Activated CD8-positive, alpha-beta memory T cell treated with anti-CD3 and anti-CD28 coated beads, Interleukin-2, amount 50 U/mL, for 24 hours (primary cell): ENCODE results near the gene ZNF555.

Source experiments
- DNase-seq: peaks from one replicate; pipeline ENCODE4 v3.0.0-alpha.2; 2020; ENCODE audit errors: extremely low read depth

Gene ZNF555

GRCh38 chr19:2824129-2824528 is 17.1 kb upstream of the ZNF555 start:
- no peak for DNase-seq

GRCh38 chr19:2827022-2827421 is 14.3 kb upstream of the ZNF555 start:
- DNase-seq = no peak

GRCh38 chr19:2827840-2828489 is 13.3 kb upstream of the ZNF555 start:
- no peak for DNase-seq

GRCh38 chr19:2834294-2834871 is 6.9 kb upstream of the ZNF555 start:
- DNase-seq = no peak

DNA sequence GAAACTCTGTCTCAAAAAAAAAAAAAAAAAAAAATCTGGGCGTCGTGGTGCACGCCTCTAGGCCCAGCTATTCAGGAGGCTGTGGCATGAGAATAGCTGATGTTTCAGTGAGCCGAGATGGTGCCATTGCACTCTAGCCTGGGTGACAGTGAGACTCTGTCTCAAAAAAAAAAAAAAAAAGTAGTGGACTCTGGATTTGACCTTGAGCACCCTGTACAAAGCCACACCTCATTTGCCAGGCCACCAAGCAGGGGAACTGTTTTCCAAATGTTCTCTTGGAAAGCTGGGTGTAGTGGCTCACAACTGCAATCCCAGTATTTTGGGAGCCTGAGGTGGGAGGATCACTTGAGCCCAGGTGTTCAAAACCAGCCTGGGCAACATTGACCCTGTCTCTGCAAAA is 3.8 kb upstream of the ZNF555 start:
- no peak for DNase-seq

DNA sequence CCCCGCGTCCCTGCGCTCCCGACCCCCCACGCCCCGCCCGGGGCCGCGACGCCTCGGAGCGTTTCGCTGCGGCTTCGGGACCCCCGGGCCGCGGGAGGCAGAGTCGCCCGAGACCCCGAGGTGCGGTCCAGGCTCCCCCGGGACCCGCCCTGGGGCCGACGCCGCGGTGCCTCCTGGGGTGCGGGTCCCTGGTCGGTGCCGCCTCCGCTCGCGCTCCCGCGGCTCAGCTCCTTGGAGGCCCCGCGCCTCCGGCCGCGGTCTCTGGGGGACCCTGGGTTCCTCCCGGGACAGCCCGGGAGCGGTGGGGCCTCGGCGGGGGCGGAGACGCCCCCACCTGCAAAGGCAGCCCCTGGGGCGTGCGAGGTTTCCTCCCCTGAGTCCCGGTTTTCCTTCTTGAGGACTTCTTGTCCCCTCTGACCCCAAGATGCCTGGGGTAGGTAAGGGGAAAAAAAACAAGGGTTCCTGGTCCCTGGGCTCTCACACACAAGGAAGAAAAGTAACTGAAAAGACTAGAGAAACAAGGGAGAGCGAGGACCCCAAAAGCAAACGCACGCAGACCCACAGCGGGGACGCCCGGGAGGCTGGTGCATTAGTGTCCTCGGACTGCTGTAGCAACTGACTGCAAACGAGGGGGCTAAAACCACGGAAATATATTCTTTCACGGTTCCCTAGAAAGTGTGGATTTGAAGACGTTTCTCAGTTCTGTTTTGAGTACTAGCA is 740 bp downstream of the ZNF555 start:
- no peak for DNase-seq

GRCh38 chr19:2845107-2845506 is 3.8 kb downstream of the ZNF555 start:
- no peak for DNase-seq

GRCh38 chr19:2846180-2846894 is 5.1 kb downstream of the ZNF555 start:
- DNase-seq = no peak

- DNase-seq = no peak
Observed at GRCh38 chr19:2847507-2847906, 6.2 kb downstream of the ZNF555 start.

DNA sequence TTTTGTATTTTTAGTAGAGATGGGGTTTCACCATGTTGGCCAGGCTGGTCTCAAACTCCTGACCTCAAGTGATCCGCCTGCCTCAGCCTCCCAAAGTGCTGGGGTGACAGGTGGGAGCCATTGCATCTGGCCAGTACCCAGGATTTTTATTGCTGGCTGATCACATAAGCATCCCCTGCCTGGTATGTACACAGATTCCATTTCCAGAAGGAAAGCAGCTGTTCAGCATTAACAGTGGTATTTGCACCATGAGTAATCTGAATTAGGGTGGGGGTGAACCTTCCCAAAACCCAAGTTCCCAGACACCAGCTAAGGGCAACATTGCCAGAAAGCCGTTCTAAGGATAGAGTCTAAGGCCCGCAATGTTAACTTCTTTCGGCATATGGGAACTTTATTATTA is 7.3 kb downstream of the ZNF555 start:
- no peak for DNase-seq

DNA sequence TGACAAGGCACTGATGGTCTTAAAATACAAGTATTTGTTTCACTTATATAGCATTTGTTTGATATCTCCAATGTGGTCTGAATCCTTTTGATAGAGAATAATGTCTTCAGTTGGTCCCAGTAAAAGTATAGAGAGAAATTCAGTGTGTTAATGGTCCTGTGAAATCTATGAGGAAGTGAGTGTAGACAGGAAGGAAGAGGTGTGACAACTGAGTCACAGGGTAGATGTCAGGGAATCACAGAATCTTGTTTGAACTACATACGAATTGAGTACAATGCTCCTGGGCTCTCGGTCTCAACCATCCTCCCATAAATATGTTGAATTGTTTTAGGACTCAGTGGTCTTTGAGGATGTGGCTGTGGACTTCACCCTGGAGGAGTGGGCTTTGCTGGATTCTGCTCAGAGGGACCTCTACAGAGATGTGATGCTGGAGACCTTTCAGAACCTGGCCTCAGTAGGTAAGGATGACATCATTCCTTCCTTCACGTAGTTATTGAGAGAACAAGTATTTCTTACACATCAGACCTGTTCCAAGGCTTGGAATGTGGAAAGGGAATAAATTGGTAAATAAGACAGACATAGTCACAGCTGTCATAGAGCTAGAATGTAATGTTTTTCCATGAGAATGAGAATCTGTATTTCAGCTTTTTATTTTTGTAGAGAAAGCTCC is 9.1 kb downstream of the ZNF555 start:
- no peak for DNase-seq

- no peak for DNase-seq
Observed at GRCh38 chr19:2852598-2852997, 11.3 kb downstream of the ZNF555 start.

DNA sequence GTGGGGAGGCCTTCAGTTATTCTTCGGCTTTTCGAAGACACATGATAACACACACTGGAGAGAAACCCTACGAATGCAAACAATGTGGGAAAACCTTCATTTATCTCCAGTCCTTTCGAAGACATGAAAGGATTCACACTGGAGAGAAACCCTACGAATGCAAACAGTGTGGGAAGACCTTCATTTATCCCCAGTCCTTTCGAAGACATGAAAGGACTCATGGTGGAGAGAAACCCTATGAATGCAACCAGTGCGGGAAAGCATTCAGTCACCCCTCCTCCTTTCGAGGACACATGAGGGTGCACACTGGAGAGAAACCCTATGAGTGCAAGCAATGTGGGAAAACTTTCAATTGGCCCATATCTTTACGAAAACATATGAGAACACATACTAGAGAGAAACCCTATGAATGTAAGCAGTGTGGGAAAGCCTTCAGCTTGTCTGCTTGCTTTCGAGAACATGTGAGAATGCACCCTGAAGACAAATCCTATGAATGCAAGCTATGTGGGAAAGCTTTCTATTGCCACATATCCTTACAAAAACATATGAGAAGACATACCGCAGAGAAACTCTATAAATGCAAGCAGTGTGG is 11.8 kb downstream of the ZNF555 start:
- no peak for DNase-seq

GRCh38 chr19:2854849-2855248 is 13.6 kb downstream of the ZNF555 start:
- DNase-seq = no peak

GRCh38 chr19:2856457-2857050 is 15.3 kb downstream of the ZNF555 start:
- DNase-seq = no peak

DNA sequence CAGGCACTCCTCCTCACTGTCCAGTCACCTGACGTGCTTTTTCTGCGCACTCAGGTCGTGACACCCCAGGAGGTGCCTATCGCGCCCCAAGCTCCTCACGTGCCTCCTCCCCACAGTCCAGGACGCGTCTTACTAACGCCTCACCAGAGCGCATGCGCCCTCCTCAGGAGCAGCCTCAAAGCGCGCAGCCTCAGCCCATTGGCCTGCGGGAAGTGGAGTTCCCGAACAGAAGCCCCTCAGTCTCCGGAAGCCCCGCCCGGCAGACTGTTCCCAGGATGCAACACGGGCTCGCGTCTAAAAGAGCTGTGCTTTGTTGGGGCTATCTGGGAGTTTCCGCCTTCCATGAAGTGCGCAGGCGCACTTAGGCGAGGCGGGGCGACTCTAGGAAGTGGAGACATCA is 17.6 kb downstream of the ZNF555 start:
- no peak for DNase-seq

DNA sequence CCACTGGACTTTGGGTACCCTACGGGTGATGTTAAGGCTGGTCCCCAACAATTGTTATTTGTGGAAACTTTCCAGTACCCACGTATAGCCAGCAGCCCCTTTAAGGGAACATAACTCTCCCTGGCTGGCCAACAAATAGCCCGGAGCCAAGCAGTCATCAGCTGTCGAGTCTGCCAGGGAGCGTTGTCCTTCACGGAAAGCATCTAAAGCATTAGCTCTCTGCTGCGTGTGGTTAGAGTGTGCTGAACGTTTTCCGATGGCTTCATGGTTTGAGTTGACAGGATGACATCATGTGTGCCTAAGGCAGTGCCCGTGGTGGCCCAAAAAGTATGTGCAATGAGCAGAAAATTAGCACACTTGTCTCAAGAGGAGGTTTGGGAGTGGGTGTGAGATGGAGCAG is 22.5 kb downstream of the ZNF555 start:
- no peak for DNase-seq

DNA sequence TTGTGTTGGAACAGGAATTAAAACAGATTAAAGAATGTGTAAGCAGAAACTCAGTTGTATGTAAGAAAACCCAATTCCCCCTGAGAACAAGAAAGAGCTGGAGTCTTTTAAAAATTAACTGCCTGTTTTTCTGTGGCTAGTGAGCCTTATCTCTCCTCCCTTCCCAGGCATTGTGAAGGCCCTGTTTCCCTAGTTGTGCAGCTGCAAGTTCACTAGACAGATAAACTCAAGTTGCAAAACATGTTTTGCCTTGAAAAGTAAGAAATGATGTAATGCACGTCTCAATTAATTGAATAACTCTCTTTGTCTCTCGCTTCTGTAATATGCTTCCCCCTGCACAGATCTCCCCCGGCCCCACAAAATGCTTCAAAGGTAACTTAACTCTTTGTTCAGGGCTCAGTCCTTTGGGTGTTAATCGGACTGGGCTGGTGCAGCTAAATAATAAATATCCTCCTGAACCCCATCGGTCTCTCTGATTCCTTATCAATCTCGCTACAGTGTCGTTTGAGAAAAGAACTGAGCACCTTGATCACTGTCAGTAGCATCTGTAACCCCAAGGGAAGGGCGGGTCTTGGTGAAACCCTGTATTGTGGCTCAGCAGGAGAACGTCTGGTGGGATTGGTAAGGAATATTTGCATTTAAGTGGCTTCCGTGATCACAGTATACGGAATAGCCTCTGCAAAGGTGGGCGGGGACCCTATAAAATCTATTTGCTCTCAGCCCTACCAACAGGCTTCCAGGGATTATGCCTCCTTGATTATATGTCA is 24.2 kb downstream of the ZNF555 start:
- DNase-seq = no peak

DNA sequence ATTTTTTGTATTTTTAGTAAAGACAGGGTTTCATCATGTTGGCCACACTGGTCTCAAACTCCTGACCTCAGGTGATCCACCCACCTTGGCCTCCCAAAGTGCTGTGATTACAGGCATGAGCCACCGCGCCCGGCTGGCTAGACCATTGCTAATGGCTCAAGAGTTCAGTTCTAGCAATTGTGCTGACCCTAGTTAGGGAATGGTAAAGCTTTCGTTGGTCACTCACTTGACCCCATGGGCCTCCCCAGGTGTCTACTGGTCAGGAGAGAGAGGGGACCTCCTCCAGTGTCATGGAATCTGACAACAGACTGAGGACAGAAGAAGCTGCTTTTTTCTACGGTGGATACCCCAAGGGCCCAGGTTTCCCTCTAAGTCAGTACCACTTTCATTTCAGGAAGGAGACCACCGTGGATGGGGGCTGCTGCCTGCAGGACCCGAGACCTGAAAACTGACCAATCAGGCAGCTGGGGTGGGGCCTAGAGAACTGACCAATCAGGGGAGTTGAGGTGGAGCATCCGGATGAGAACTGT is 25.3 kb downstream of the ZNF555 start:
- no peak for DNase-seq
